ENCODE results near the gene CHRNA10. TPM values are rescaled to one million over a fixed set of nuclear protein-coding genes. Genes with fewer than 3 reads are reported as not detected.

CHRNA10 gene
- total RNA-seq, 1 experiment from 2014 or later = 2.1 TPM

DNA sequence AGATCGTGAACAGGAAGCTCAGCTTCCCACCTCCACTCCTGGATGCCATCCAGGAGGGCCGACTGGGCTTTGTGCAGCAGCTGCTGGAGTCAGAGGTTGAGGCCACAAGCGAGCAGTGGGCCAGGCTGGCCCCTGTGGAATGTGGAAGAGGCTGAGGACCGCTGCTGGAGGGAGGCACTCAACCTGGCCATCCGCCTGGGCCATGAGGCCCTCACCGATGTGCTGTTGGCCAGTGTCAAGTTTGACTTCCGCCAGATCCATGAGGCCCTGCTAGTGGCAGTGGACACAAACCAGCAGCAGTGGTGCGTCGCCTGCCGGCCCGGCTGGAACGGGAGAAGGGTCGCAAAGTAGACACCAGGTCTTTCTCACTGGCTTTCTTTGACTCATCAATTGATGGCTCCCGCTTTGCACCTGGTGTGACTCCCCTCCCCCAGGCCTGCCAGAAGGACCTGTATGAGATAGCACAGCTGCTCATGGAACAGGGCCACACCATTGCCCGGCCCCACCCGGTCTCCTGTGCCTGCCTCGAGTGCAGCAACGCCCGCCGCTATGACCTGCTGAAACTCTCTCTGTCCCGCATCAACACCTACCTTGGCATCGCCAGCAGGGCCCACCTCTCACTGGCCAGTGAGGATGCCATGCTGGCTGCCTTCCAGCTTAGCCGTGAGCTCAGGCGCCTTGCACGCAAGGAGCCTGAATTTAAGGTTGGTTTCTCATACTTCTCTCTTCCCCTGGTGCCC lies 54.3 kb downstream of the CHRNA10 start:
- Histone ChIP-seq H3K4me3 (ENCODE audit: low read depth, low read length, poor library complexity, severe bottlenecking) (no peak overlapping the region), H3K4me1 (ENCODE audit: insufficient read depth, low read length, poor library complexity, severe bottlenecking) (no peaks in the 10 kb centered on the region), H3K36me3 (ENCODE audit: insufficient read depth, low read length, poor library complexity, severe bottlenecking) (no peaks in the 10 kb centered on the region), H3K27me3 (replicated peaks; ENCODE audit: insufficient read depth, low read depth, low read length, poor library complexity) (no peaks in the 10 kb centered on the region), H3K9me3 (ENCODE audit: low read depth, low read length, poor library complexity, severe bottlenecking) (no peaks in the 10 kb centered on the region), H3K27ac (ENCODE audit: low read depth, low read length, poor library complexity, severe bottlenecking) (no peak overlapping the region)
- ChIA-PET POLR2A (ENCODE audit: low non-redundant PET) (no interaction called here), CTCF (no interaction called here)
- TF ChIP-seq EZH2 (IDR thresholded peaks at IDR 0.05; ENCODE audit: borderline replicate concordance, low read depth, low read length, poor library complexity, severe bottlenecking) = no peak
- TF ChIP-seq, protein P1, sequence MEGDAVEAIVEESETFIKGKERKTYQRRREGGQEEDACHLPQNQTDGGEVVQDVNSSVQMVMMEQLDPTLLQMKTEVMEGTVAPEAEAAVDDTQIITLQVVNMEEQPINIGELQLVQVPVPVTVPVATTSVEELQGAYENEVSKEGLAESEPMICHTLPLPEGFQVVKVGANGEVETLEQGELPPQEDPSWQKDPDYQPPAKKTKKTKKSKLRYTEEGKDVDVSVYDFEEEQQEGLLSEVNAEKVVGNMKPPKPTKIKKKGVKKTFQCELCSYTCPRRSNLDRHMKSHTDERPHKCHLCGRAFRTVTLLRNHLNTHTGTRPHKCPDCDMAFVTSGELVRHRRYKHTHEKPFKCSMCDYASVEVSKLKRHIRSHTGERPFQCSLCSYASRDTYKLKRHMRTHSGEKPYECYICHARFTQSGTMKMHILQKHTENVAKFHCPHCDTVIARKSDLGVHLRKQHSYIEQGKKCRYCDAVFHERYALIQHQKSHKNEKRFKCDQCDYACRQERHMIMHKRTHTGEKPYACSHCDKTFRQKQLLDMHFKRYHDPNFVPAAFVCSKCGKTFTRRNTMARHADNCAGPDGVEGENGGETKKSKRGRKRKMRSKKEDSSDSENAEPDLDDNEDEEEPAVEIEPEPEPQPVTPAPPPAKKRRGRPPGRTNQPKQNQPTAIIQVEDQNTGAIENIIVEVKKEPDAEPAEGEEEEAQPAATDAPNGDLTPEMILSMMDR (conservative IDR thresholded peaks at IDR 0.05; ENCODE audit: low read depth, low read length) = no peak
- DNase-seq (ENCODE audit: low spot score) = no peak
- intact Hi-C loops (cut with micrococcal nuclease; ENCODE audit: unreplicated experiment) = no loop called here
- BruUV-seq (replicated peaks) = no TSS peak

DNA sequence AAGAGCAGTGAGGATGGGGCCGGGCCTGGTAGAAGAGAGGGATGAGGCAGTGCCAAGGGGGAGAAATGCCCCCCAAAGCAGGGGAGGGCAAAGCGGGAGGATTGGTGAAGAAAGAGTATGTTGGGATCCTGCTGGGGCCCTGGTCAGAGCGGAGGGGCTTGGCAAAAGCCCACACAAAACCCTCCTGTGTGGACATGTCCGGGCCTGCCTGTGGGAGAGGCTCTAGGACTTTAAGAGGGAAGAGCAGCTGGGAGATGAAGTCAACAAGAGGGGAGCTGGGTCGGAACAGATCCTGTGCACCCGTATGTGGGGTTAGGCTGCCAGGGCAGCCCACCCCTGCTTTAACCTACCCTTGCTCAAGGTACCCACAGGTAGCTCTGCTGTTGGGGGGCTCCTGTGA lies 55.2 kb downstream of the CHRNA10 start:
- no peaks in the 10 kb centered on the region for H3K4me1 ChIP-seq (ENCODE audit: insufficient read depth, low read length, poor library complexity, severe bottlenecking)
- intact Hi-C loops (cut with micrococcal nuclease; ENCODE audit: unreplicated experiment) = no loop called here
- H3K27me3 ChIP-seq (replicated peaks; ENCODE audit: insufficient read depth, low read depth, low read length, poor library complexity) = no peaks in the 10 kb centered on the region
- no TSS peak for BruUV-seq (replicated peaks)
- no peaks in the 10 kb centered on the region for H3K9me3 ChIP-seq (ENCODE audit: low read depth, low read length, poor library complexity, severe bottlenecking)
- DNase-seq (ENCODE audit: low spot score) = no peak
- H3K36me3 ChIP-seq (ENCODE audit: insufficient read depth, low read length, poor library complexity, severe bottlenecking) = no peaks in the 10 kb centered on the region
- no peak overlapping the region for H3K4me3 ChIP-seq (ENCODE audit: low read depth, low read length, poor library complexity, severe bottlenecking)
- ChIA-PET POLR2A (ENCODE audit: low non-redundant PET) (no interaction called here), CTCF (no interaction called here)
- no peak for TF ChIP-seq EZH2 (IDR thresholded peaks at IDR 0.05; ENCODE audit: borderline replicate concordance, low read depth, low read length, poor library complexity, severe bottlenecking)
- TF ChIP-seq, protein P1 (conservative IDR thresholded peaks at IDR 0.05; ENCODE audit: low read depth, low read length) = no peak
- H3K27ac ChIP-seq (ENCODE audit: low read depth, low read length, poor library complexity, severe bottlenecking) = no peak overlapping the region

Other genes starting within 250 kb of the CHRNA10 start
- gene ART5, start 29.4 kb downstream of the CHRNA10 start, total RNA-seq (2021) = not detected in 2 replicates
- gene ART1, start 26.3 kb downstream of the CHRNA10 start, total RNA-seq (2021) = not detected in 2 replicates
- 74.8 and 82.4 TPM in 2 replicates for gene NUP98, start 126.2 kb upstream of the CHRNA10 start, total RNA-seq (2021)
- 16.2 and 21.3 TPM in 2 replicates for gene PGAP2, start 137.2 kb upstream of the CHRNA10 start, total RNA-seq (2021)
- gene RHOG, start 169.6 kb upstream of the CHRNA10 start, total RNA-seq (2021) = 27.6 and 33.9 TPM in 2 replicates
- 14.2 and 18.6 TPM in 2 replicates for gene STIM1, start 184.3 kb upstream of the CHRNA10 start, total RNA-seq (2021)